ENCODE data around the gene PCDHGA3. TPM values are rescaled to one million over a fixed set of nuclear protein-coding genes. Genes with fewer than 3 reads are reported as not detected.

The PCDHGA3 gene
- 0.54 and 1.9 TPM in 2 replicates for total RNA-seq

DNA sequence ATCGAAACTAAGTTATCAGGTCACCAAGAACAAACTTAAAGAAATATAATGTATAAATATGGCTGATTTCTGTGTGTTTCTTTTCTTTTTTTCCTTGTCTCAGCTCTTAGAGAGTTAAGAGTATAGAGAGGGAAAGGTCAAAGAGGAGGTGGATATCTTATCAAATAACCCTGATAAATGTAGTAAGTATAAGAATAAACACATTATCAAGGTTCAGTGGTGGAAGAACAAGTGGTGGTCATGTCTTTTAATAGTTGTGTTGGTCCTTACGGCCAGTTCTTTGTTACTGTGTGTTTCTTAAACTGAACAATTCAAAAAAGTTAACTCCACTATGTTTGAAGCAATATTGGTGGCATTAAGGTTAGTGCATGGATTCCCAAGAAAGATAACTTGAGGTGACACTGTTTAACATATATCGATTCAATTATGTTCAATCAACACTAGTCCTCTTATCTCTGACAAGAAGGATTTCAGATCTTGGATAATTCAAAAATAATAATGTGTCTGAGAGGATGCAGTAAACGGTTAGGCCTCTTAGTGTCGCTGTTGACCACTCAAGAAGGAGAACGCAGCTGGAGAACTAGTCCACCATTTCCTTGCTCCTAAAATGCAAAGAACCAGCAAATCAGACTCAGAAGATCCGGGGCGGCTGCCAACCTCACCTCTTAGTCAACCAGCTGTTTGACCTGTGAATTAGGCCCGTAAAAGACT, at the start of gene PCDHGA3:
Gene PCDHGA3, plus strand, starts transcription at position 588 of the 711 bp plus-strand sequence. CDS start 205 bp downstream, outside the sequence.

GRCh38 chr5:141303756-141304155, 39.9 kb upstream of the PCDHGA3 start, which contains the start of gene SLC25A2:
Gene SLC25A2, minus strand, starts transcription at chr5:141304049. Its CDS starts 184 bp downstream, at chr5:141303865.

DNA sequence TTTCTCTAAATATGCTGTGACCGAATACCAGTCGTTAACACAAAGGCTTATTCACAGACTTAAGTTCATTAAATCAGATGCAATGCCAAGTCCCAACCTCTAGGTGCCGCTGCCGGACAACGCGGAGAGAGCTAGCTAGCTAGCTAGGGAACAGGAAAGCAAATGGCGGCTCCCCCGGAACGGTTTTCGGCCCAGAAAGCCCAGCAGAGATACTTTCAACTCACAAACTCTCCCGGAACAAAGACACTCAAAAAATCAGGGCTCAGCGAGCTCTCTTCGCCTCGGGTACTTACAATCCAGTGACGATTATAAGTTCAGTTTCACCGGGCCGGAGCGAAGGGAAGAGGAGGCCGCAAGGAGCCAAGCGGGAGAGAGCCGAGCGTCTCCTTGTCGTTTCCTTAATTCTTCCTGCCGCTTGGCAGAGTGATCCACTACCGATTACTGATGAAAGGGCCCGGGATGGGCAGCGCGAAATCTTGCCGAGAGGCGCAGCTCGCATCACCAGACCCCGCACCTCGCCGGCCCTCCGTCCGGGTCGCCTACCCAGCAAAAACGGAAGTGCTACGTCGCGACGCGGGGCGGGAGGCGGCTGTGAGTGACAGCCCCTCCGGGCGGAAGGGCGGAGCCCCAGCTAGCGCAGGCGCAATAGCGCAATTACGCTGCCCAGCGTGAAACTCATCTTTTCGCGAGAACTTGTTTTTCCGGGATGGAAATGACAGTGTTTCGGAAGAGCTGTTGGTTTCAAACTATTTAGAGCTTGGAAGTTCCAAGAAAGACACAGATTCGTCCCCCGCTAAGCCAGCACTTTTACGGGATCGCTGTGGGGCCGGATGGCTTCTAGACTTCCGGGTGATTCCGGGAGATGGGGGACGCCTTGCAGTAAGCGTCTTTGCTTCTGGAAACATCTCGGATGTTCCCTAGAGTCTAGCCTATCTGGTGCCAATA, 23.1 kb upstream of the PCDHGA3 start, which contains the start of gene TAF7:
Gene TAF7, minus strand, starts transcription at position 560 of the 945 bp plus-strand sequence. CDS start 740 bp downstream, outside the sequence.

DNA sequence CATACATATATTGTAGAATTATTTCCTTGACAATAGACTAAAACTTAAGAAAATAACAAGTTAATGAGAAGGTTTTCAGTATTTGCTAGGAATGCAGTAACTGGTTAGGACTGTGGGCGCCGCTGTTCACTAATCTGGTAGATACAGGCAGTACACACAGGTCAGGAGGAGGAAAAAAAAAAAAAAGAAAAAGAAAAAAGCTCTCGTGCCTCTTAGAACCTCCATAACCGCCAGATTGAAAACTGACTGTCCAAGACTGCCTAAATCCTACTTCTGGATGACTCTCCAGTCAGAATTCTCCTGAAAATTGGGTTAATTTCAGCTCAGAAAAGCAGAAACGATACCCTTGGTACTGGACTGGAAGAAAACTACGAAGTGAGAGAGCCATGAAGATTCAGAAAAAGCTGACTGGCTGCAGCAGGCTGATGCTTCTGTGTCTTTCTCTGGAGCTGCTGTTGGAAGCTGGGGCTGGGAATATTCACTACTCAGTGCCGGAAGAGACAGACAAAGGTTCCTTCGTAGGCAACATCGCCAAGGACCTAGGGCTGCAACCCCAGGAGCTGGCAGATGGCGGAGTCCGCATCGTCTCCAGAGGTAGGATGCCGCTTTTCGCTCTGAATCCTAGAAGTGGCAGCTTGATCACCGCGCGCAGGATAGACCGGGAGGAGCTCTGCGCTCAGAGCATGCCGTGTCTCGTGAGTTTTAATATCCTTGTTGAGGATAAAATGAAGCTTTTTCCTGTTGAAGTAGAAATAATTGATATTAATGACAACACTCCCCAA, 13.1 kb upstream of the PCDHGA3 start, which contains the start of gene PCDHGA1:
Gene PCDHGA1, plus strand, starts transcription at position 216 of the 782 bp plus-strand sequence.

DNA sequence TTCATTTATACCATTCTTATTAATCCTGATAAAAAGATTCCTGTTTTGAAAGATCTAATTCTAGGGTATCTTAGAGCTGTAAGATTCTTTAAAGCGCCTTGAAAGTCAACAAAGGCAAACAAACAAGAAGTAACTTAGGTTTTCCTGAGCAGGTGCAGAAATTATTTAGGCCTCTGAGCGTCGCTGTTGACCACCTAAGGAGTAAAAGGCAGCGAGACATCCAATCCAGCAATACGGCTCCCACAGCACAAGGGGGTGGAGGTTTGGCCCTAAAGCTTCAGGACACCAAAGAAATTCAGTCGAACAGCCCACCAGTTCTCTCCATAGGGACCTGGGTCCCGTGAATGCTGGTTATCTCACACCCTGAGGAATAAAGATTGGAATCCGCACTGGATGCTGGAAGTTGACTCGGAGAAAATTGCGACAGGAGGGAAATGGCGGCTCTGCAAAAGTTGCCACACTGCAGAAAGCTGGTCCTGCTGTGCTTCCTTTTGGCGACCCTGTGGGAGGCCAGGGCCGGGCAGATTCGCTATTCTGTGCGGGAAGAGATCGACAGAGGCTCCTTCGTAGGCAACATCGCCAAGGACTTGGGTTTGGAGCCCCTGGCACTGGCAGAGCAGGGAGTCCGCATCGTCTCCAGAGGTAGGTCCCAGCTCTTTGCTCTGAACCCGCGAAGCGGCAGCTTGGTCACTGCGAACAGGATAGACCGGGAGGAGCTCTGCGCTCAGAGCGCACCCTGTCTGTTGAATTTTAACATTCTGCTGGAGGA, 4.9 kb upstream of the PCDHGA3 start, which contains the start of gene PCDHGA2:
Gene PCDHGA2, plus strand, starts transcription at position 223 of the 769 bp plus-strand sequence.

GRCh38 chr5:141349917-141350619, 6.4 kb downstream of the PCDHGA3 start, which contains the start of gene PCDHGB1:
Gene PCDHGB1, plus strand, starts transcription at chr5:141350099. Its CDS starts 162 bp downstream, at chr5:141350261.

DNA sequence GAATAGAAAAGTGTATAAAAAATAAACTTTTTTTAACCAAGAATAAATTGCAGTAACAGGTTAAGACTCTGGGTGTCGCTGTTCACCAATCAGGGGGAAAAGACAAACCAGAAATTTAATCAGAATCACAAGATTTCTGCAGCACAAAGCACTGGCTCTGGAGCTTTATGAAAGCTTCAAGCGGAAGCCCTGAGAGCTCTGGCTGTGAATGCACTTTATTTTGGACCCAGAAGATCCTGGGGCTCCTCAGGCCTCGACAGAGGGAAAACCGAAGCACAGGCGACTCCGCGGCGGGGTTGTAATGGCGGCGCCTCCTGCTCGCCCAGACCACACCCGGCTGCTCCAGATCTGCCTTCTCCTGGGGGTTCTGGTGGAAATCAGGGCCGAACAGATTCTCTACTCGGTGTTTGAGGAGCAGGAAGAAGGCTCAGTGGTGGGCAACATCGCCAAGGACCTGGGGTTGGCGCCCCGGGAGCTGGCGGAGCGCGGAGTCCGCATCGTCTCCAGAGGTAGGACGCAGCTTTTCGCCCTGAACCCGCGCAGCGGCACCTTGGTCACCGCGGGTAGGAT, 11.4 kb downstream of the PCDHGA3 start, which contains the start of gene PCDHGA4:
Gene PCDHGA4, plus strand, starts transcription at position 122 of the 570 bp plus-strand sequence. Its CDS starts 87 bp downstream, at position 209.

GRCh38 chr5:141359790-141360426, 16.3 kb downstream of the PCDHGA3 start, which contains the start of gene PCDHGB2:
Gene PCDHGB2, plus strand, starts transcription at chr5:141359994. Its CDS starts 142 bp downstream, at chr5:141360136.

GRCh38 chr5:141363952-141364660, 20.5 kb downstream of the PCDHGA3 start, which contains the start of gene PCDHGA5:
Gene PCDHGA5, plus strand, starts transcription at chr5:141364162. Its CDS starts 169 bp downstream, at chr5:141364331.

DNA sequence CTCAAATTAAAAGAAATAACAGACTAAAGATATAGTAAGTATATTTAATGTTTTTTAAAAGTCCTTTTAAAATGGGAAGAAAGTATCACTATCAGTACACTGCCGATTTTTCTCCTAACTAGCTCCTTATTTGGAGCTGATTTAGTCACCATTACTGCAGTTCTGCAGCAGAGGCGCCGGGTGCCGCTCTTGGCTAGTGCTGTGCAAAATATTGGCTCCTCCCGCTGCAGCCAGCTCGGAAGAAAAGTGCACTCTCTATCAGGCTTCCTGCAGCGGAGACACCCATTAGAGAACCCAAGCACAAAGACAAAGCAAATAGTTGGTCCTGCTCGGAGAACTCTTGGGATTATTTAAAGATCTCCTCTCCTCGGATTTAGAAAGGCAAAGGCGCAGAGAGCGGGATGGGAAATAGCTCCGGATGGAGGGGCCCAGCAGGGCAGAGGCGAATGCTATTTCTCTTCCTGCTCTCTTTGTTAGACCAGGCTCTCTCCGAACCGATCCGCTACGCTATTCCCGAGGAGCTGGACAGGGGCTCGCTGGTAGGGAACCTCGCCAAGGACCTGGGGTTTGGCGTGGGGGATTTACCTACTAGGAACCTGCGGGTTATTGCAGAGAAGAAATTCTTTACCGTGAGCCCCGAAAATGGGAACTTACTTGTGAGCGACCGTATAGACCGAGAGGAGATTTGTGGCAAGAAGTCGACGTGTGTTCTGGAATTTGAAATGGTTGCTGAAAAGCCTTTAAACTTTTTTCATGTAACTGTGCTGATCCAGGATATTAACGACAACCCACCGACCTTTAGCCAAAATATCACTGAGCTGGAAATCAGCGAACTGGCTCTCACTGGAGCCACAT, 26.6 kb downstream of the PCDHGA3 start, which contains the start of gene PCDHGB3:
Gene PCDHGB3, plus strand, starts transcription at position 249 of the 855 bp plus-strand sequence. Its CDS starts 153 bp downstream, at position 402.

DNA sequence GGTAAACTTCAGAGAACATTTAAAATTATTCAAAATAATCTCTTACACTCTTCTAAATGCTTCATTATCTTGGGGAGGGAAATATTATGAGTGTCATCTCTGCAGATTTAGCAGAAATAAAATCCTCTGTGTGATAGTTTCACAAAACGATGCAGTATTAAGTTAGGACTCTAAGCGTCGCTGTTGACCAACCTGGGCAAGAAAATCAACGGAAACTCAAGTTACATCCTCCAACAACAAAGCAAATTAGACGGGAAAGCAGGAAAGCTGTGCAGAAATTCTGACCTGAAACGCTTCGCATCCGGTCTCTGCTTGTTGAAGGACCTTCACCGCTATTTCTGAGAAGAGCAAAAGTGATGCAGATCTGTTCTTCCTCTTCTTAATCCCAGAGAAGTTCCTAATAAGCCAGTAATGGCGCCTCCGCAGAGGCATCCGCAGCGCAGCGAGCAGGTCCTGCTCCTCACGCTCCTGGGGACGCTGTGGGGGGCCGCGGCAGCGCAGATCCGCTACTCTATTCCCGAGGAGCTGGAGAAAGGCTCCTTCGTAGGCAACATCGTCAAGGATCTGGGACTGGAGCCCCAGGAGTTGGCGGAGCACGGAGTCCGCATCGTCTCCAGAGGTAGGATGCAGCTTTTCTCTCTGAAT, 30.2 kb downstream of the PCDHGA3 start, which contains the start of gene PCDHGA6:
Gene PCDHGA6, plus strand, starts transcription at position 219 of the 645 bp plus-strand sequence. Its CDS starts 193 bp downstream, at position 412.

DNA sequence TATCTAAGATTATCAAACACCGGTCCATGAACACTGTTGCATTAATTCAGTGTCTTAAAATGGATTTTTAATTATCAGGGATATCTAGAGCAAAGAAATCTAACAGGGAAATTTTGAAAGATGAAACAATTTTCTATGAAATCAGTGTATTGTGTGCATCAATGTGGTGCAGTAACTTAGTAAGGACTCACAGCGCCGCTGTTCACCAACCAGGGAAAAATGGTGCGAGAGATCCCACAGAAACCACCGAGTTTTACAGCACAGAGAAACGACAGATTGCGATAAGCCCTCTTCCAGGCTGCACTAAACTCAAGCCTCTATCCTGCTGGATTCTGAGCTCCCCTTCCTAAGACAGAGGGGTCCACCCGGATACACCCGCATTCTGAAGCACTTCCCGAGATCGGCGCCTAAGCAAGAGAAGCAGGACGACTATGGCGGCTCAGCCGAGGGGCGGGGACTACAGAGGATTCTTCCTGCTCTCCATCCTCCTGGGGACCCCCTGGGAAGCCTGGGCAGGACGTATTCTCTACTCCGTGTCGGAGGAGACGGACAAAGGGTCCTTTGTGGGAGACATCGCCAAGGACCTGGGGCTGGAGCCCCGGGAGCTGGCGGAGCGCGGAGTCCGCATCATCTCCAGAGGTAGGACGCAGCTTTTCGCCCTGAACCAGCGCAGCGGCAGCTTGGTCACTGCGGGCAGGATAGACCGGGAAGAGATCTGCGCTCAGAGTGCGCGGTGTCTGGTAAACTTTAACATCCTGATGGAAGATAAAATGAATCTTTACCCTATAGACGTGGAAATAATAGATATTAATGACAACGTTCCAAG, 39.1 kb downstream of the PCDHGA3 start, which contains the start of gene PCDHGA7:
Gene PCDHGA7, plus strand, starts transcription at position 274 of the 826 bp plus-strand sequence. Its CDS starts 158 bp downstream, at position 432.

GRCh38 chr5:141387557-141388311, 44.1 kb downstream of the PCDHGA3 start, which contains the start of gene PCDHGB4:
Gene PCDHGB4, plus strand, starts transcription at chr5:141387698. Its CDS starts 187 bp downstream, at chr5:141387885.

DNA sequence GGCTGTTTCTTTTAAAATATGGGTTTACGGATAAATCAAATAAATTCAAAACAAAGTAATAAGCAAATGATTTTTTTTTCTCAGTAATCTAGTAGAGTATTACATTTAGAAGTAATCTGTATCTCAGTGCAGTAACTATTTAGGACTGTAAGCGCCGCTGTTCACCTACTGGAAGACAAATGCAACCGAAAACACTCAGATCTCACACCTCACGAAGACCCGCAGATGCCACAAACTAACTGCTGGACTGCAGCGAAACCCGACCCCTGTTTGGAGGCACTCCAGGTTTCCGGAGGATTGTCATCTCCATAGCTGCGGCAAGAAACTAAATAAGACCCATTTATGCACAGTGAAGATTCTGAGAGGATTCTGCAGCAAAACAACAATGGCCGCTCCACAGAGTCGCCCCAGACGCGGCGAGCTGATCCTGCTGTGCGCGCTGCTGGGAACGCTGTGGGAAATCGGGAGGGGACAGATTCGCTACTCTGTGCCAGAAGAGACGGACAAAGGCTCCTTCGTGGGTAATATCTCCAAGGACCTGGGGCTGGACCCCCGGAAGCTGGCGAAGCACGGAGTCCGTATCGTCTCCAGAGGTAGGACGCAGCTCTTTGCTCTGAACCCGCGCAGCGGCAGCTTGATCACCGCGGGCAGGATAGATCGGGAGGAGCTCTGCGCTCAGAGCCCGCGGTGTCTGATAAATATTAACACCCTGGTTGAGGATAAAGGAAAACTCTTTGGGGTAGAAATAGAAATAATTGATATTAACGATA, 49.0 kb downstream of the PCDHGA3 start, which contains the start of gene PCDHGA8:
Gene PCDHGA8, plus strand, starts transcription at position 205 of the 770 bp plus-strand sequence. Its CDS starts 181 bp downstream, at position 386.

